Measurements from ENCODE around the gene EDIL3.

DNA sequence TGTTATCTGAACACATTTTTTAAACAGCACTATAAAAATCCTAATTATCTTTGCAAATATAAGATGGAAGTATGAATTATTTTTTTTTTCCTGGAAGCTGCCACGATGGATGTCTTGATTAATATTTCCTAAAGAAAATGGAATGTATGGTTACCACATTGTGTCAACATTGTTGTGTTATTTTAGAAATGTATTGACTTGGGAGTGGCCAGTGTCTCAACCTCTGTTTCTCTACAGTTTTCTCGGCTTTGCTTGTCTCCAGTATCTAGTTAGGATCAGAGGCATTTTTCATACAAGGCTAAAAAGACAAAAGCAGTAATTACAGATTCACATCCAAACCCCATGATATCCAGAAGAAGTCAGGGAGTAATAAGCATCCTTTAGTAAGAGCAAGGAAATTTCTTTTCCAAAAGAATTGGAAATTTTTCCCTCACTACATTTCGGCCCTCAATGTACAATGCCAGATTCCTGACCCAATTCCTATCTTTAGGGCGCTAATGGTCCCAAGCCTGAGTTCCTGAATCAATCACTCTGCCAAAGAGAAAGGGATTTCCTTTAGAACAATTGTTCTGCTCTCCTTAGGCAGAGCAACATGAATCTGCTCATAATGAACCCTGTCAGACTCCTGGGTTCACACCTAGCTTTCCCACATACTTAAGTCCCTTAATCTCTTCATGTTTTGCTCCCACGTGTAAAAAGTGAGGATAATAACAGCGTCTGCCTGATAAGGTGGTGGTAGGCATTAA is 111.7 kb downstream of the EDIL3 start:
- TF ChIP-seq, protein P1, sequence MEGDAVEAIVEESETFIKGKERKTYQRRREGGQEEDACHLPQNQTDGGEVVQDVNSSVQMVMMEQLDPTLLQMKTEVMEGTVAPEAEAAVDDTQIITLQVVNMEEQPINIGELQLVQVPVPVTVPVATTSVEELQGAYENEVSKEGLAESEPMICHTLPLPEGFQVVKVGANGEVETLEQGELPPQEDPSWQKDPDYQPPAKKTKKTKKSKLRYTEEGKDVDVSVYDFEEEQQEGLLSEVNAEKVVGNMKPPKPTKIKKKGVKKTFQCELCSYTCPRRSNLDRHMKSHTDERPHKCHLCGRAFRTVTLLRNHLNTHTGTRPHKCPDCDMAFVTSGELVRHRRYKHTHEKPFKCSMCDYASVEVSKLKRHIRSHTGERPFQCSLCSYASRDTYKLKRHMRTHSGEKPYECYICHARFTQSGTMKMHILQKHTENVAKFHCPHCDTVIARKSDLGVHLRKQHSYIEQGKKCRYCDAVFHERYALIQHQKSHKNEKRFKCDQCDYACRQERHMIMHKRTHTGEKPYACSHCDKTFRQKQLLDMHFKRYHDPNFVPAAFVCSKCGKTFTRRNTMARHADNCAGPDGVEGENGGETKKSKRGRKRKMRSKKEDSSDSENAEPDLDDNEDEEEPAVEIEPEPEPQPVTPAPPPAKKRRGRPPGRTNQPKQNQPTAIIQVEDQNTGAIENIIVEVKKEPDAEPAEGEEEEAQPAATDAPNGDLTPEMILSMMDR (IDR thresholded peaks at IDR 0.05), result no peak
- TF ChIP-seq POLR2A (IDR thresholded peaks at IDR 0.05), result no peak

Data from prostate gland (tissue), 2 donors.